Measurements from ENCODE around the gene ARHGAP18. TPM values are rescaled to one million over a fixed set of nuclear protein-coding genes. Genes with fewer than 3 reads are reported as not detected.

The ARHGAP18 gene
- total RNA-seq, 4 donors from 2014 or later: 5.2 to 15.9 (median 7.4) TPM

DNA sequence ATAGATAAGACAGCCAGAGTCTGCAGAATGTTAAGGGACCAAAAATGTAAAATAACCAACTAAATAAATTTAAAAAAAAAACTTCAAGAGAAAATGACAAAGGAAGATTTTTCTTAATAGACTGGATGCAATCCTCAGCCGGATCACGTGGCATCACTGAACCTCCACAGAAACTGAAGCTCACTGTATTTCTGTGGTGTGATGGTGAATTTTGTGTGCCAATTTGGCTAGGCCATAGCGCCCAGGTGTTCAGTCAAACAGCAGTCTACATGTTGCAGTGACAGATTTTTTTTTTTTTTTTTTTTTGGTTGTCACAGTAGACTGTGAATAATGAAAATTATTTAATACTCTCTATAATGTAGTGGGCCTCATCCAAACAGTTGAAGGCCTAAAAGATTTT is 95.5 kb downstream of the ARHGAP18 start:
- WGBS: 99% methylated on average over 3 of the region's 3 CpGs
- Histone ChIP-seq H3K9me3 (no peaks in the 10 kb centered on the region), H3K27ac (replicated peaks in 1 of 4) (no peak overlapping the region), H3K4me1 (no peaks in the 10 kb centered on the region), H3K36me3 (no peaks in the 10 kb centered on the region), H3K4me3 (no peak overlapping the region), H3K27me3 (no peaks in the 10 kb centered on the region)
- no peak for DNase-seq (ENCODE audit: extremely low spot score)
- no peak for TF ChIP-seq POLR2AphosphoS5 (IDR thresholded peaks at IDR 0.05)
- no peak for TF ChIP-seq POLR2A (IDR thresholded peaks at IDR 0.05; ENCODE audit: low read depth)
- TF ChIP-seq, protein P1, sequence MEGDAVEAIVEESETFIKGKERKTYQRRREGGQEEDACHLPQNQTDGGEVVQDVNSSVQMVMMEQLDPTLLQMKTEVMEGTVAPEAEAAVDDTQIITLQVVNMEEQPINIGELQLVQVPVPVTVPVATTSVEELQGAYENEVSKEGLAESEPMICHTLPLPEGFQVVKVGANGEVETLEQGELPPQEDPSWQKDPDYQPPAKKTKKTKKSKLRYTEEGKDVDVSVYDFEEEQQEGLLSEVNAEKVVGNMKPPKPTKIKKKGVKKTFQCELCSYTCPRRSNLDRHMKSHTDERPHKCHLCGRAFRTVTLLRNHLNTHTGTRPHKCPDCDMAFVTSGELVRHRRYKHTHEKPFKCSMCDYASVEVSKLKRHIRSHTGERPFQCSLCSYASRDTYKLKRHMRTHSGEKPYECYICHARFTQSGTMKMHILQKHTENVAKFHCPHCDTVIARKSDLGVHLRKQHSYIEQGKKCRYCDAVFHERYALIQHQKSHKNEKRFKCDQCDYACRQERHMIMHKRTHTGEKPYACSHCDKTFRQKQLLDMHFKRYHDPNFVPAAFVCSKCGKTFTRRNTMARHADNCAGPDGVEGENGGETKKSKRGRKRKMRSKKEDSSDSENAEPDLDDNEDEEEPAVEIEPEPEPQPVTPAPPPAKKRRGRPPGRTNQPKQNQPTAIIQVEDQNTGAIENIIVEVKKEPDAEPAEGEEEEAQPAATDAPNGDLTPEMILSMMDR (IDR thresholded peaks at IDR 0.05): no peak
- intact Hi-C loops (cut with DNase I): no loop called here

DNA sequence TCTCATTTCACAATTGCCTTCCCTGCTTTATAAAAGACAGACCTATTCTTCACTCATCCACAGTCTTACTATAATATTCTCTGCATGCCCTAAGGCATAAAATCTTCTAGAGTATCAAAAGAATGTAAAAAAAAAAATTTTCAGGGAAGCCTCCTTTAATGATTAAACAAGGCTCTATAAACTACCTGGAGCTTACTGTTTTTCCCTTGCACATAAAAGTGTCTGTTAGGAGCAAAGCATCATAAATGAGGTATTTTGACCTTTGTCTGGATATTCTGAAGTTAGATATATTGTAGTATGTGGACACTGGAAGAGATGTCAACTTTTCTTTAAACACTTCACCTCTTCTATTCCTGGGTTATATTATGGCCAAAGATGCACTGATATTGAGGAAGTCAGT is 97.5 kb downstream of the ARHGAP18 start:
- TF ChIP-seq, protein P1 (IDR thresholded peaks at IDR 0.05): no peak
- TF ChIP-seq POLR2A (IDR thresholded peaks at IDR 0.05; ENCODE audit: low read depth) (no peak), POLR2AphosphoS5 (IDR thresholded peaks at IDR 0.05) (no peak), EP300 (IDR thresholded peaks at IDR 0.05) (no peak)
- DNase-seq (ENCODE audit: extremely low spot score): no peak
- Histone ChIP-seq H3K36me3 (no peaks in the 10 kb centered on the region), H3K4me1 (peaks cover 0 to 11% (median 3%) of the 10 kb centered on the region in 4 donors), H3K9me3 (no peaks in the 10 kb centered on the region), H3K4me3 (no peak overlapping the region), H3K27me3 (no peaks in the 10 kb centered on the region), H3K27ac (replicated peaks in 1 of 4) (no peak overlapping the region)
- intact Hi-C loops (cut with DNase I): no loop called here

DNA sequence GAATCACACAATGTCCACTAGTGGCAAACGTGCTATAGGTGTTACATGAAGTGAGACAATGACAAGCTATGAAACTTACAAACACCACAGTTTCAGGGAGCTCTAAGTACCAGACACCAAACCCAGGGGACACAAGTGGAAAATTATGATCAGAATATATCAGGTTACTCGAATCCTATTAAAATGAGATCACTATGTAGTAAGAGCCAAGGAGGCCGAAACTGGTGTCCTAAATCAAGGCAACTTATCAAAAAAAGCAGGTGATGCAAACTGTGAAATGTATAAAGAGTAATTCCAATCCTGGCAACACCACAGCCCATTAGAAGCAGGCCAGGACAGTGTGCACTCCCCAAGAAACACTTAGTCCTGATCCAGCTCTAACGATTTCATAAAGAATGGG is 100.3 kb downstream of the ARHGAP18 start:
- 80% methylated on average over 4 of the region's 4 CpGs for WGBS
- H3K27ac ChIP-seq (replicated peaks in 1 of 4): no peak overlapping the region

DNA sequence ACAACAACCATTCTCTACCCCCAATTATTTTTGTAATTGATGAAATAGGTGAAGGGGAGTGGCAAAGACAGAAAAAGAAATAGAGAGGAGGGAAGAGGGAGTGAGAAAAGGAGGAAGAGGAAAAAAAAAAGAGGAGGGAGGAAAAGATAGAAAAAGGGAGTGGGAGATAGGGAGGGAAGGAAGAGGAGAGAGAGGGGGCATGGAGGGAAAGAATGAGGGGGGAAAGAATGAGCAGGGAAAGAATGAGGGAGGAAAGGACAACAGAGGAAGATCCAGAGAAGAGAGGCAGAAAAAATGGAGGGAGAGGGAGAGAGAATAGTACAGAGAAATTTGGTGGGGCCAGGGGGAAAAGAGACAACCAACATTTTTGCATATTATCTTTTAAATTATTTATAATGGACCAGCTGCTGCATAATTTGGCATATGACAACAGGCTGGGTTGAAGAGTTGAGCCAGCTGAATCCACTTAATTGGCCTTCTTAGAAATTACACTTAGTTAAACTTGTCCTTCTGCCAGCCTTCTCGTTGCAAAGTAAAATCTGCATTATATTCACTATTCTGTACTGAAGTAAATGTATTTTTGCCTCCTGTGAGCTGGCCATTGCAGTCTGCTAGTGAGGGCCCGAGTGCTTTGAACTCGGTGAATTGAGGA is 101.0 kb downstream of the ARHGAP18 start:
- H3K9me3 ChIP-seq: no peaks in the 10 kb centered on the region
- peaks cover 0 to 11% (median 4%) of the 10 kb centered on the region in 4 donors for H3K4me1 ChIP-seq
- WGBS: 69% methylated on average over 3 of the region's 3 CpGs
- H3K4me3 ChIP-seq: no peak overlapping the region
- DNase-seq (ENCODE audit: extremely low spot score): no peak
- TF ChIP-seq POLR2AphosphoS5 (IDR thresholded peaks at IDR 0.05) (no peak), EP300 (IDR thresholded peaks at IDR 0.05) (no peak), POLR2A (IDR thresholded peaks at IDR 0.05; ENCODE audit: low read depth) (no peak)
- TF ChIP-seq, protein P1 (IDR thresholded peaks at IDR 0.05): no peak
- no peak overlapping the region for H3K27ac ChIP-seq (replicated peaks in 1 of 4)
- no peaks in the 10 kb centered on the region for H3K36me3 ChIP-seq
- no peaks in the 10 kb centered on the region for H3K27me3 ChIP-seq
- intact Hi-C loops (cut with DNase I): no loop called here

More for the DNA sequence above, 100.3 kb downstream of the ARHGAP18 start:
- peaks cover 0 to 11% (median 4%) of the 10 kb centered on the region in 4 donors for H3K4me1 ChIP-seq
- H3K27me3 ChIP-seq: no peaks in the 10 kb centered on the region
- intact Hi-C loops (cut with DNase I): no loop called here
- DNase-seq (ENCODE audit: extremely low spot score): no peak
- TF ChIP-seq, protein P1 (IDR thresholded peaks at IDR 0.05): no peak
- no peak for TF ChIP-seq POLR2AphosphoS5 (IDR thresholded peaks at IDR 0.05)
- TF ChIP-seq POLR2A (IDR thresholded peaks at IDR 0.05; ENCODE audit: low read depth): no peak
- TF ChIP-seq EP300 (IDR thresholded peaks at IDR 0.05): no peak
- H3K4me3 ChIP-seq: no peak overlapping the region
- no peaks in the 10 kb centered on the region for H3K9me3 ChIP-seq
- H3K36me3 ChIP-seq: no peaks in the 10 kb centered on the region

Measured in esophagus muscularis mucosa (tissue), 4 donors.